GM18507 (cell line): ENCODE measurements around the gene AMIGO3.

Experiments
- DNase-seq: peaks from one replicate; pipeline ENCODE4 v3.0.0; 2011; ENCODE audit warnings: low read depth; ENCODE audit not compliant: insufficient read length; ENCODE audit errors: extremely low spot score
- FAIRE-seq: peaks from 2 replicates; lab custom pipeline; 2011; peaks lifted over from hg19 to GRCh38; lab: Jason Lieb, UNC

Gene AMIGO3

DNA sequence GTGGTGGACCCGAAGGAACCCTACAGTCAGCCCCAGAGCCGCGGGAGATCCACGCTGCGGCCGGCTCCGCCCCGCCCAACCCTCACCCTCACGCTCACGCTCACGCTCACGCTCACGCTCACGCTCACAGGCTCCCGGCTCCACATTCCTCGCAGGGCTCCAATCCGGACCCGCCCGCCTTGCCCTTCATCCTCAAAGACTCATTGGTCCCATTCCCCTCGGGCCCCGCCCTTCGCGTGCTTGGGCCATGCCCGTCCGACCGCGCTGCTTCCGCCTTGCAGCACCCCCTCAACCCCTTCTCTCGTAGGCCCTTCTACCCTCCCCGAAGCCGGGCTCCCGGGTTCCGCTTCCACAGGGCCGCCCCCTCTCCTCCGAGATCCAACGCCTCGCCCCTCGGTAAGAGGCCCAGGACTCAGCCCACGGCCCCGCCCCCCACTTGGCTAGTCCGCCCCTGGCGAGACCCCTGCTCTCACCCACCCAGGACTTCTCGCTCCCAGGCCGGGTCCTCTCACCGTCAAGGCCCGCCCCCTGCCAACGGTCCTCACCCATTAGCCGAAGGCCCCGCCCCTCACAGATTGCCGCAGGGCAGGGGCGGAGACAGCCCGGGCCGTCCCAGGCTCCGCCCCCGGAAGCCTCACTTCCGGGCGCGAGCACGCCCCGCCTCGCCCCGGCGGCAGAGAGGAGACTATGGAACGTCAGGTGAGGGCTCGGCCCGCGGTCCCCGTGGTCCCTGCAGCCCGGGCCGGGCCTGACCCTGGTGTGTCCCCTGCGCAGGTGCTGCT lies 45.6 kb downstream of the AMIGO3 start, which contains the start of gene APEH:
TSS of gene APEH (plus strand) at position 637 of the 782 bp plus-strand sequence. CDS start at position 688, 51 bp downstream.
- FAIRE-seq: peak; percentile 100
- peak; percentile 95 for DNase-seq

DNA sequence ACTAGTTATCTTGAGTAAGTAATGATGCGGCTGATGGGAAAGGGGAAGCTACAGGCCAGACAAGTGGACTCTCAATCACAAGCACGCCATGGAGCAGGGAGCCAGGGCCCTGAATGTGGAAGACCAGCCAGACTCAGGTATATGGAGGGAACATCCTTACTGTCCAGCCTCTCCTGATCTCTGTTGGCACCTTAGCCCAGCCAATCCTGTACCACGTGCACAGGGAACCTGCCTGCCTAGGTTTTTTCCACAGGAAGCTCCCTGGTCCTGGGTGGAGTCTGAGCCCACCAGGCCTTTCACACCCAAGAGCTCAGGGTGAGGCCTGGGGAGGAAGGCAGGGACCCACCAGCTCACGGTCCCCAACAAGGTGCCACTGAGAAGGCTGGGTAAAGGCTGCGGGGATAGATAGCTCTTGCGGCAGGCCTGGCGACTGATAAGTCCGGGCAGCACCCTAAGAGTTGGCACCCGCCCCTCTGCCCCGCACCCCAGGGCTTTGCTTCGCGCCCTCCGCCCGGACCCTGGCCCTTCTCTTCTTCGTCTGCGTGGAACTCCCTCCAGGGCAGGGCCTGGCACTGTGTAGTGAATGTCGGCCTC lies 46.3 kb downstream of the AMIGO3 start:
- no peak for DNase-seq
- FAIRE-seq: no peak

DNA sequence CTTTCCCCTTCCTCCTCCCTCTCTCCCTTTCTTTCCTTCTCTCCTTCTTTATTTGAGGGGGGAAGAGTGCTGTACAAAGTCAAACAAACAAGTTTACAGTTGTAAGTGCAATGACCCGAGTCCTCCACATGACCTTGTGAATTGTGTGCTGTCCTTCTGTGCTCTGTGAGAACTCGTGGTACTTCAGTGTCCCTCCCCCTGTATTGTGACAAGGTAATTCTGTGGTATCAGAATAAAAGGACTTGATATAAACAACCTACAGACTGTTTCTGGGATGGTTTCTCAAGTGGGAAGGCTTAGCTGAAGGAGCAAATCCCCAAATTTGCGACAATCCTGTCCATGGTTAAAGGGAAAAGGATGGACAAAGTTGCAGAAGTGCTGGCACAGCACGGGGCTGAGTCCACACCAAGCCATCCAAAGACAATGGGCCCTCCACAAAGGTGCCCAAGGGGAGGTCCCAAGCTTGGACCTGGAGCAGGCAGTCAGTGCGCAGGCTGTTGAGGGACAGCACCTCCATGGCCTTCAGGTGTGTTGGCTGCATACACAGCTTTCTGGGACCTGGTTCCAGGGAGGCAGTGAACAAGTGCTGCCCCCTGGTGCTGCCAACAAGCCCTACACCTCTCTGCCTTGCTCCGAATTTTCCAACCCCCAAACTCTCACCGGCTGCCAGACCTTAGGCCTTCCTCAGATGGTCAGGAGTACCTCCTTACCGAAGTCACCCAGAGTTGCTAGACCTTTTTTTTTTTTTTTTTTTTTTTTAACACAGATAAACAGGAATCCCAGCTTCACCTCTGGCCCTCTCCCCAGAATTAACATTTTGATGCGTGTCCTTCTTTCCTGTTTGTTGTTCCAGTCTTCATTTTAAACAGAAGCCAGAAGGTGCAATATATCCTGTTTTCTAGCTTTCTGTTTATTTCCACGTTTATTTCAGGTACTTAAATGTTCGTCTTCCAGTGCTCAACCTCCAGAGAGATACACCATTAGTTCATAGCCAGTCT lies 47.9 kb downstream of the AMIGO3 start:
- DNase-seq: peak; percentile 65
- FAIRE-seq: peak; percentile 93

DNA sequence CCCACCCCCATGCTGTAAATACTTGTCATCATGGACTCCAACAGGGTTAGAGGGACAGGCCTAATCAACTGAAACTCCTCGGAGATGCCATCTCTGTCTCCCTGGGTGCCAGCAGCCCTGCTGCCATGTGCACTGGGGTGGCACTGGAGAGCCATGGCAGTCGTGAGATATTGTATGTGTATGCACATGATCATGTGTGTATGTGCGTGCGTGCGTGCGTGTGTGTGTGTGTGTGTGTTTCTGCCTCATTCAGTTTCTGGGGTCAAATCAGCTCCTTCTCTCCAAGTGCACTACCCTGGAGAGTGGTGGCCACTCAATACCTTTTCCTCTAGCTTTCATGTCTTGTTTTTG lies 48.6 kb downstream of the AMIGO3 start:
- DNase-seq (no peak), FAIRE-seq (no peak)

DNA sequence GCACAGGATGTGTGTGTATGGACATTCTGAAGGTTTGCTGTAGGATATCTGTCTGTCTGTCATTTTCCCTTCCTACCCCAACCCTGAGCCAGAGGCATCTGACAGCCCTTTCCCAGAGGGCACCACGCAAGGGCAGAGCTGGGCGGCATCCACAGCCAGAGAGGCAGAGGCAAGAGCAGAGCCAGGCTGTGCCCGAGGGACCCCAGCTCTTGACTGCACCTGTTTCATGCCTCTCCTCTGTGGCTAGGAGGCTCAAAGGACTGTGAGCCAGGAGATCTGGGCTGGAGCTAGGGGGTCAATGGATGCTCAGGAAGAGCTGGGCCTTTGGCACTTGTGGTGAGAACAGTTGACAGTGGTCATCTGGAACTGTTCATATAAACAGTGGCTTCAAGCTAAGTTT lies 50.1 kb downstream of the AMIGO3 start:
- no peak for DNase-seq
- no peak for FAIRE-seq

DNA sequence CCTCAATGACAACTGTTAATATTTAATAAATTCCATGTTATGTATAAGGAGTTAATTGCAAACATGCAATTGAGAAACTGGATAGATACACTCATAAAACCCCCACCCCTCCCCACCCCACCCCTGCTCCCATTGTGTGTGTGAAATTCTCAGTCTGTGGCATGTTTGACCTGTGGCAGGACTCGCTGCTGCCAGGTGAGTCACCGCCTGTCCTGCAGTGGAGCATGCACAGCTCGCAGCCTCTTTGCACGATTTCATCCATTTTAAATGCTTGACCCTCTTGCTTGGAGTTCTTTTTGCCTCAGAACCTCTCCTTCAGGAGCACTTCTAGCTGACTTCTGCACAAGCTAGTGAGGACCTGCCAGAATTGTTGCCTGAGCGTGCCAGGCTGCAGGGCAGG lies 50.6 kb downstream of the AMIGO3 start:
- DNase-seq: no peak
- no peak for FAIRE-seq

DNA sequence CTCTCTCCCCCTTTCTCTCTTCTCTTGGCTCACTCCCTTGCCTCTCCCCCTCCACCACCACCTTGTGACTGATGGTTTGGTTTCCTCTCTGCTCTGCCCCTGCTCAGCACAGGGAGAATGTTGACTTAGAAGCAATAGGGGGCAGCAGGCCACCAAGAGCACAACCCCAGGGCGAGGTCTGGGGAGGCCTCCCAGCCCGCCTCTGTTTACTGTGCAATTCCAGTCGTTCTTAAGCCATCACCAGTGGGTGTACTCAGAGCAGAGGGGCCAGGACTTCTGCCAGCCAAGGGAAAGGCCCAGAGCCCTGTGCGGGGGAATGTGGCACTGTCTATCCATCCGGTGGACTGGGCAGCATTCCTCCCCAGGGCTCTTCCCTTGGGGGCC lies 51.1 kb downstream of the AMIGO3 start:
- FAIRE-seq (no peak), DNase-seq (no peak)

DNA sequence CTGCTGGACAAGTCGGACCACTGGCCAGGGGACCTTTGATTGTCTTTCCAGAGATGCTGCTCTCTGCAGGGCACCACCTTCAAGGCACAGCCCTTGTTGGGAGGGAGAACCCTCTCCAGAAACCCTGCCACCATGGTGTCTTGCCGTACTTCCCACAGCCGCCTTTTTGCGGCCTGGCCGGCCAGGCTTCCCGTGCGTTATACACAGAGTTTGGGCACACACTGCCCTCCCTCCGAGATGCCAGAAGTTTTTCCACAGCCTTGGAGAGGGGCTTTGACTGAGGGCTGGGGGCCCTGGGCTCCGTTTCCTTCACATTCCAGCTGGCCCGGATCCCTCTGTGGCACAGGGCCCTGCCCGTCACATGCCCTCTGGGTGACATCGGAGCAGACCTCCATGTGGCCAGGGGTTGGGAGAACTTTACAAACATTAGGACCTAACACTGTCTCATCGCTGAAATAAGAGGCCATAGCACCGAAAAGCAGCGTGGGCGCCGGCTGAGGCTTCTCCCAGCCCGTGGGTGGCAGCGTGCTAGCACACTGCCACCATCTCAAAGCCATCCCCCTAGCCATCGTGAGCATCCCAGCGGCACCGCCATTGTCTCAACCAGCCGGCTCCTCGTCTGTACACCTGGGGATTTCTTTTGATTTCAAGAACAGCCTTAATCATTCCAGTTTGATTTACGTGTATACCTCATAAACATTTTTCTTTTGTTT lies 51.6 kb downstream of the AMIGO3 start:
- DNase-seq: no peak
- no peak for FAIRE-seq
